A673 (cell line): ENCODE data around the gene SRPK1. TPM values are rescaled to one million over a fixed set of nuclear protein-coding genes. Genes with fewer than 3 reads are reported as not detected.

Source experiments
- BruUV-seq: library from RNA; stranded (reverse); fragments of 400-500 nt; replicated peaks from 2 replicates; lab custom pipeline; 2021; lab: Mats Ljungman, UMichigan
- CTCF ChIA-PET: fragments of 300-600 bp; sonication (Branson Sonifier 250); formaldehyde crosslinking; loops from one replicate; lab custom pipeline; 2022; ENCODE audit warnings: antibody characterized with exemption; lab: Charles Lee
- POLR2A ChIA-PET: fragments of 300-600 bp; sonication (Branson Sonifier 250); formaldehyde crosslinking; loops from one replicate; lab custom pipeline; 2022; ENCODE audit warnings: antibody characterized with exemption; ENCODE audit not compliant: low non-redundant PET; lab: Charles Lee
- DNase-seq: peaks from one replicate; pipeline ENCODE4 v3.0.0-alpha.2; 2015; ENCODE audit warnings: low spot score
- H3K27ac ChIP-seq: fragments of 200-600 bp; sonication (generic); 2 replicates; pipeline ENCODE4 v1.5.1; 2016; ENCODE audit warnings: mixed run types, low read depth, mild to moderate bottlenecking, mixed read lengths, antibody characterized with exemption, low read length; ENCODE audit not compliant: poor library complexity, severe bottlenecking
- H3K27me3 ChIP-seq: fragments of 200-600 bp; sonication (generic); replicated peaks from 2 replicates; pipeline ENCODE4 v1.6.1; 2017; ENCODE audit warnings: mixed run types, low read depth, mild to moderate bottlenecking, mixed read lengths, antibody characterized with exemption, low read length; ENCODE audit not compliant: insufficient read depth, poor library complexity
- H3K36me3 ChIP-seq: fragments of 200-600 bp; sonication (generic); 2 replicates; pipeline ENCODE4 v1.6.1; 2016; ENCODE audit warnings: mixed run types, mild to moderate bottlenecking, mixed read lengths, antibody characterized with exemption, low read length; ENCODE audit not compliant: insufficient read depth, poor library complexity, severe bottlenecking
- H3K4me1 ChIP-seq: fragments of 200-600 bp; sonication (generic); 2 replicates; pipeline ENCODE4 v1.6.1; 2017; ENCODE audit warnings: mixed run types, mild to moderate bottlenecking, mixed read lengths, antibody characterized with exemption, low read length; ENCODE audit not compliant: insufficient read depth, poor library complexity, severe bottlenecking
- H3K4me3 ChIP-seq: fragments of 200-600 bp; sonication (generic); 2 replicates; pipeline ENCODE4 v1.5.1; 2016; ENCODE audit warnings: low read depth, mixed run types, mild to moderate bottlenecking, mixed read lengths, low read length; ENCODE audit not compliant: poor library complexity, severe bottlenecking
- H3K9me3 ChIP-seq: fragments of 200-600 bp; sonication (generic); 2 replicates; pipeline ENCODE4 v1.6.1; 2016; ENCODE audit warnings: mixed run types, low read depth, mild to moderate bottlenecking, mixed read lengths, antibody characterized with exemption, low read length; ENCODE audit not compliant: poor library complexity, severe bottlenecking
- EZH2 ChIP-seq: fragments of 200-600 bp; sonication (generic); IDR thresholded peaks from 2 replicates; pipeline ENCODE4 v1.6.1; 2017; ENCODE audit warnings: borderline replicate concordance, low read depth, mild to moderate bottlenecking, mixed read lengths, antibody characterized with exemption, low read length; ENCODE audit not compliant: poor library complexity, severe bottlenecking
- intact Hi-C: fragments of 100-400 bp; cut with micrococcal nuclease; formaldehyde crosslinking; loops from one replicate; pipeline ENCODE4 v1.10.0; 2022; ENCODE audit not compliant: unreplicated experiment
- total RNA-seq: library from RNA; stranded (reverse); gene quantifications from 2 replicates; pipeline ENCODE4 v1.2.3, GENCODE V29; 2021
- TF ChIP-seq, protein P1 (sequence below): fragments of 300-800, 200-600 bp; sonication (generic); conservative IDR thresholded peaks from 2 replicates; pipeline ENCODE4 v1.5.1; 2017; ENCODE audit warnings: low read depth, mild to moderate bottlenecking, antibody characterized with exemption, low read length, moderate library complexity, mixed read lengths

SRPK1 gene
- total RNA-seq, 1 experiment from 2014 or later: 104 TPM

DNA sequence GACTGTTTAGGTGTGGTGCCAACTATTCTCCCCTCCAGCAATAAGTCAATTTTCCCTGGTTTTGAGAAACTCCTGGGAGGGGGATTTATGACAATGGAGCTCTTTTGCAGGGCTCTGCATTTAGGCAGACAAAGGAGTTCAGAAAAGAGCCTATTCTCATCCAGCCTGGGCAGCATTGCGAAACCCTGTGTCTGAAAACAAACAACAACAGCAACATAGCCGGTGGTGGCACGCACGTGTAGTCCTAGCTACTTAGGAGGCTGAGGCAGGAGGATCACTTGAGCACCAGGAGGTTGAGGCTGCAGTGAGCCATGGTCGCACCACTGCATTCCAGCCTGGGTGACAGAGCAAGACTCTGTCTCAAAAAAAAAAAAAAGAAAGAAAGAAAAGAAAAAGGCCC, 130.2 kb downstream of the SRPK1 start:
- intact Hi-C loops: no loop called here
- Histone ChIP-seq H3K27ac (no peak overlapping the region), H3K36me3 (no peaks in the 10 kb centered on the region), H3K4me1 (no peaks in the 10 kb centered on the region), H3K4me3 (no peak overlapping the region), H3K27me3 (peaks cover 35% of the 10 kb centered on the region), H3K9me3 (no peaks in the 10 kb centered on the region)
- no peak for DNase-seq
- TF ChIP-seq EZH2: no peak
- TF ChIP-seq, protein P1, sequence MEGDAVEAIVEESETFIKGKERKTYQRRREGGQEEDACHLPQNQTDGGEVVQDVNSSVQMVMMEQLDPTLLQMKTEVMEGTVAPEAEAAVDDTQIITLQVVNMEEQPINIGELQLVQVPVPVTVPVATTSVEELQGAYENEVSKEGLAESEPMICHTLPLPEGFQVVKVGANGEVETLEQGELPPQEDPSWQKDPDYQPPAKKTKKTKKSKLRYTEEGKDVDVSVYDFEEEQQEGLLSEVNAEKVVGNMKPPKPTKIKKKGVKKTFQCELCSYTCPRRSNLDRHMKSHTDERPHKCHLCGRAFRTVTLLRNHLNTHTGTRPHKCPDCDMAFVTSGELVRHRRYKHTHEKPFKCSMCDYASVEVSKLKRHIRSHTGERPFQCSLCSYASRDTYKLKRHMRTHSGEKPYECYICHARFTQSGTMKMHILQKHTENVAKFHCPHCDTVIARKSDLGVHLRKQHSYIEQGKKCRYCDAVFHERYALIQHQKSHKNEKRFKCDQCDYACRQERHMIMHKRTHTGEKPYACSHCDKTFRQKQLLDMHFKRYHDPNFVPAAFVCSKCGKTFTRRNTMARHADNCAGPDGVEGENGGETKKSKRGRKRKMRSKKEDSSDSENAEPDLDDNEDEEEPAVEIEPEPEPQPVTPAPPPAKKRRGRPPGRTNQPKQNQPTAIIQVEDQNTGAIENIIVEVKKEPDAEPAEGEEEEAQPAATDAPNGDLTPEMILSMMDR: no peak
- ChIA-PET CTCF (interaction anchor here (0.6 kb wide), 1 partner anchor 166 kb away, joined by 4 read pairs; no protein-coding TSS in a partner anchor), POLR2A (no interaction called here)
- BruUV-seq: no TSS peak

DNA sequence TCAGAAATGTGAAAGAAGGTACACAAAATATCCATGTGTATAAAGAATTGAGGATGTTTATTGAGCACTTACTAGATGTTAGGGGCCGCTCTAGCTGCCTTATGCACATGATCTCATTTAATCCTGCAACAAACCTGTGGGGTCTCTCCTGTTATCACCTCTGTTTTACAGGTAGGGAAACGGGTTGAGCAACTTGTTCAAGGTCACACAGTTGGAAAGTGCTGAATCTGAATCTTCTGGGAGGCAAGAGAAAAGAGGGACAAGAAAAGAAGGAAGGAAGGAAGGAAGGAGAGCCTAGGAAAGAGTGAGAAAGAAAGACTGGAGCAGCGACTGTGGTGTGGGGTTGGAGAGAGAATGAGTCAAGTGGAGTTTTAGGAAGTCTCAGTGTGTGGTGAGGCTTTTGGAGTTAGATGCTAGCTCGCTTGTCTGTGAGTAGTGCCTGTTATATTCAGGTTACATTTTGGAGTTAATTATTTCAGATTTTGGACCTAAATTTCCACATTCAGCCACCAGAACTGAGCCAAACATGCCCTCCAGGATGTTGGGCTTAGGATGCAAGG, 132.4 kb downstream of the SRPK1 start:
- TF ChIP-seq EZH2: no peak
- TF ChIP-seq, protein P1: no peak
- Histone ChIP-seq H3K9me3 (no peaks in the 10 kb centered on the region), H3K36me3 (no peaks in the 10 kb centered on the region), H3K4me3 (no peak overlapping the region), H3K27me3 (peaks cover 35% of the 10 kb centered on the region), H3K4me1 (no peaks in the 10 kb centered on the region), H3K27ac (no peak overlapping the region)
- DNase-seq: no peak
- ChIA-PET CTCF (no interaction called here), POLR2A (no interaction called here)
- no TSS peak for BruUV-seq
- intact Hi-C loops: loop anchor here (1.0 kb wide), 1 partner anchor 10 kb away; no protein-coding TSS in a partner anchor

DNA sequence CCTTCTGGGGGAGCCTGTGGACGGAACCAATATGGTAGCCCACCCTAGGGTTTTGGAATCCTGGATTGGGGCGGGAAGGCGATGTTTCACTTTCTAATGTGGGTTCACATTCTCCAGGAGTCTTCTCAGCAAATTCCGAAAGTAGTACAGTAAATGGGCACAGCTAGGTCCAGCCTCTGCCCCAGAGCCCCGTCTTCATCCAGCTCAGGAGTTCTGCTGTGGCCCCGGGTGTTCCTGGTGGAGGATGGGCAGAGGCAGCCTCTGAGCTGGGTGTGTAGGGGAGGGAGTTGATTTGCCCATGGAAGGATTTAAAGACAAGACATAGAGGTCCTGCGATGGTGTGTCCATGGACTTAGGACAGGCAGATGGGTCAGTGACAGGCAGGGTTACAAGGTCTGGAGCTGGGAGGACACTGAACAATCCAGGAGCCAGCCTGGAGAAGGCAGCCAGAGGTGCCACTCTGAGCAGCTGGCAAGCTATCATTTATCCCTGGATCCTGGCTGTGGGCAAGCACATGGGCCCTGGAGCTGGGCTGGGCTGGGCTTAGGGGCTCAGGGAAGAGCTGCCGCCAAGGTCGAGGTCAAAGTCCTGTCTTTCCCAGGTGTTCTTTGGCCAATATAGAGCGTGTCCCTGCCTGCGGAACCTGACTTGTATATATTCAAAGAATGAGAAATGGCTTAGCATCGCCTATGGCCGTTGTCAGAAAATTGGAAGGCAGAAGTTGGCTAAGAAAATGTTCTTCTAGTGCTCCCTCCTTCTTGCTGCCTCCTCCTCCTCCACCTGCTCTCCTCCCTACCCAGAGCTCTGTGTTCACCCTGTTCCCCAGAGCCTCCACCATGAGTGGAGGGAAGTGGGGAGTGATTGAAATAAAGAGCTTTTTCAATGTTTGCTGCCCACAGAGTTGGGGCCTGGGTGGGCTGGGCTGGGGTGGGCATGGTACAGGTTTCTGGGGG, 133.4 kb downstream of the SRPK1 start:
- H3K4me3 ChIP-seq: no peak overlapping the region
- H3K36me3 ChIP-seq: no peaks in the 10 kb centered on the region
- H3K4me1 ChIP-seq: no peaks in the 10 kb centered on the region
- H3K27me3 ChIP-seq: peaks cover 35% of the 10 kb centered on the region
- H3K9me3 ChIP-seq: no peaks in the 10 kb centered on the region
- ChIA-PET POLR2A (no interaction called here), CTCF (no interaction called here)
- no peak for TF ChIP-seq EZH2
- TF ChIP-seq, protein P1: no peak
- no peak for DNase-seq
- H3K27ac ChIP-seq: no peak overlapping the region
- intact Hi-C loops: loop anchor here (1.0 kb wide), 1 partner anchor 11 kb away; no protein-coding TSS in a partner anchor
- no TSS peak for BruUV-seq
